Measurements from ENCODE around the gene KIF2A.
A peak's percentile ranks its signal among the peaks of the same experiment; 100 is the strongest.

Gene KIF2A

GRCh38 chr5:62374090-62374489 lies 68.1 kb downstream of the KIF2A start:
- DNase-seq (ENCODE audit: low read depth in 2 of 3, low spot score in 2 of 3) = no peak

GRCh38 chr5:62375627-62376026 lies 69.6 kb downstream of the KIF2A start:
- DNase-seq (ENCODE audit: low read depth in 2 of 3, low spot score in 2 of 3) = no peak

GRCh38 chr5:62376064-62376463 lies 70.1 kb downstream of the KIF2A start:
- no peak for DNase-seq (ENCODE audit: low read depth in 2 of 3, low spot score in 2 of 3)

GRCh38 chr5:62385131-62385530 lies 79.1 kb downstream of the KIF2A start:
- no peak for DNase-seq (ENCODE audit: low read depth in 2 of 3, low spot score in 2 of 3)

- DNase-seq (ENCODE audit: low read depth in 2 of 3, low spot score in 2 of 3) = no peak
Observed at GRCh38 chr5:62385816-62386400, 79.9 kb downstream of the KIF2A start.

GRCh38 chr5:62386824-62387223 lies 80.8 kb downstream of the KIF2A start:
- DNase-seq (ENCODE audit: low read depth in 2 of 3, low spot score in 2 of 3) = no peak

- no peak for DNase-seq (ENCODE audit: low read depth in 2 of 3, low spot score in 2 of 3)
Observed at GRCh38 chr5:62395210-62395950, 89.4 kb downstream of the KIF2A start.

- DNase-seq (ENCODE audit: low read depth in 2 of 3, low spot score in 2 of 3) = peak; percentile 64 to 86 (median 86)
Observed at GRCh38 chr5:62403411-62404250, 97.6 kb downstream of the KIF2A start, which contains the start of gene DIMT1. DIMT1 (minus strand) TSS chr5:62403905; CDS start chr5:62403772, 133 bp downstream.

GRCh38 chr5:62412549-62413329 lies 106.7 kb downstream of the KIF2A start, which contains the start of gene IPO11:
IPO11 (plus strand) TSS chr5:62412763; CDS start chr5:62437280, 24,517 bp downstream.
- peak; percentile 98 to 99 (median 99) for DNase-seq (ENCODE audit: low read depth in 2 of 3, low spot score in 2 of 3)

GRCh38 chr5:62413711-62414110 lies 107.7 kb downstream of the KIF2A start:
- DNase-seq (ENCODE audit: low read depth in 2 of 3, low spot score in 2 of 3) = no peak

- DNase-seq (ENCODE audit: low read depth in 2 of 3, low spot score in 2 of 3) = no peak
Observed at GRCh38 chr5:62418462-62419076, 112.6 kb downstream of the KIF2A start.

- DNase-seq (ENCODE audit: low read depth in 2 of 3, low spot score in 2 of 3) = no peak
Observed at GRCh38 chr5:62419609-62420008, 113.6 kb downstream of the KIF2A start.

GRCh38 chr5:62421414-62421813 lies 115.4 kb downstream of the KIF2A start:
- DNase-seq (ENCODE audit: low read depth in 2 of 3, low spot score in 2 of 3) = no peak

- DNase-seq (ENCODE audit: low read depth in 2 of 3, low spot score in 2 of 3) = no peak
Observed at GRCh38 chr5:62424763-62425162, 118.8 kb downstream of the KIF2A start.

GRCh38 chr5:62431735-62432620 lies 126.0 kb downstream of the KIF2A start:
- DNase-seq (ENCODE audit: low read depth in 2 of 3, low spot score in 2 of 3) = no peak

- no peak for DNase-seq (ENCODE audit: low read depth in 2 of 3, low spot score in 2 of 3)
Observed at GRCh38 chr5:62432621-62433064, 126.6 kb downstream of the KIF2A start.
